Measurements from ENCODE around the gene CMTM7. TPM values are rescaled to one million over a fixed set of nuclear protein-coding genes. Genes with fewer than 3 reads are reported as not detected.

The CMTM7 gene
- total RNA-seq, 1 donor, result 8.2 TPM

DNA sequence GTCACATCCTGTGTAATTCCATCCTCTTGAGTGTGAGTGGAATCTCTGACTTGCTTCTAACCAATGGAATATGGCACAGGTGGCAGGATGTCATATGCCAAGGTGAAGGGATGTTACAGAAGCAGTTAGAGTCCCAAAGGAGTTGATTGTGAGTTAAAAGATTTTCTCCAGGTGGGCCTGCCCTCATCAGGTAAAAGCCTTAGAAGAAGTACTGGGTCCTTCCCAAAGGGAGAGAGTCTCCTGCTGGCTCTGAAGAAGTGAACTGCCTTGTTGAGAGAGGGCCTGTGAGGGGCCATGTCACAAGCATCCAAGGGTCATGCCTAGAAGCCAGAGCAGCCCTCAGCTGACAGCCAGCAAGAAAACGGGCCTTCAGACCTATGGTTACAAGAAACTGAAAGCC lies 13.1 kb downstream of the CMTM7 start:
- H3K4me3 ChIP-seq (ENCODE audit: low read depth, low read length), result no peak overlapping the region
- no peak for DNase-seq (ENCODE audit: low read depth)
- TF ChIP-seq, protein P1, sequence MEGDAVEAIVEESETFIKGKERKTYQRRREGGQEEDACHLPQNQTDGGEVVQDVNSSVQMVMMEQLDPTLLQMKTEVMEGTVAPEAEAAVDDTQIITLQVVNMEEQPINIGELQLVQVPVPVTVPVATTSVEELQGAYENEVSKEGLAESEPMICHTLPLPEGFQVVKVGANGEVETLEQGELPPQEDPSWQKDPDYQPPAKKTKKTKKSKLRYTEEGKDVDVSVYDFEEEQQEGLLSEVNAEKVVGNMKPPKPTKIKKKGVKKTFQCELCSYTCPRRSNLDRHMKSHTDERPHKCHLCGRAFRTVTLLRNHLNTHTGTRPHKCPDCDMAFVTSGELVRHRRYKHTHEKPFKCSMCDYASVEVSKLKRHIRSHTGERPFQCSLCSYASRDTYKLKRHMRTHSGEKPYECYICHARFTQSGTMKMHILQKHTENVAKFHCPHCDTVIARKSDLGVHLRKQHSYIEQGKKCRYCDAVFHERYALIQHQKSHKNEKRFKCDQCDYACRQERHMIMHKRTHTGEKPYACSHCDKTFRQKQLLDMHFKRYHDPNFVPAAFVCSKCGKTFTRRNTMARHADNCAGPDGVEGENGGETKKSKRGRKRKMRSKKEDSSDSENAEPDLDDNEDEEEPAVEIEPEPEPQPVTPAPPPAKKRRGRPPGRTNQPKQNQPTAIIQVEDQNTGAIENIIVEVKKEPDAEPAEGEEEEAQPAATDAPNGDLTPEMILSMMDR (IDR thresholded peaks at IDR 0.05; ENCODE audit: insufficient read depth, low read depth, low read length), result no peak

DNA sequence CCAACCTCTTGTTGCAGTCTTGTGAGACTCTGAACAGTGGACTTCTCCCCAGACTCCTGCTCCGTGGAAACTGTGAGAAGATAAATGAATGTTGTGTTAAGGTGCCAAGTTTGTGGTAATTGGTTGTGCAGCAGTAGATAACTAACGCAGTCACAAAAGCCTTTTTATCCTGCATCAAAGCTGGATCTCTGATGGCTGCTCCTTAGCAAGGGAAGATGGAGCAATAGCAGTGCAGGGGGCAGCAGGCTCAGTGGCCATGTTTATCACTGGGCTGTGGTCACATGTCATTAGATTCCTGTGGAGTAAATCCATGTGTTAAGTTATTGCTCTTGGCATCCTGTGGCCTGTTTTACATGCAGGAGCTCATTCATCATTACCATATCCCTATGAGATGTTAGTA lies 13.5 kb downstream of the CMTM7 start:
- TF ChIP-seq, protein P1 (IDR thresholded peaks at IDR 0.05; ENCODE audit: insufficient read depth, low read depth, low read length), result no peak
- H3K4me3 ChIP-seq (ENCODE audit: low read depth, low read length), result no peak overlapping the region
- DNase-seq (ENCODE audit: low read depth), result peak; percentile 65

DNA sequence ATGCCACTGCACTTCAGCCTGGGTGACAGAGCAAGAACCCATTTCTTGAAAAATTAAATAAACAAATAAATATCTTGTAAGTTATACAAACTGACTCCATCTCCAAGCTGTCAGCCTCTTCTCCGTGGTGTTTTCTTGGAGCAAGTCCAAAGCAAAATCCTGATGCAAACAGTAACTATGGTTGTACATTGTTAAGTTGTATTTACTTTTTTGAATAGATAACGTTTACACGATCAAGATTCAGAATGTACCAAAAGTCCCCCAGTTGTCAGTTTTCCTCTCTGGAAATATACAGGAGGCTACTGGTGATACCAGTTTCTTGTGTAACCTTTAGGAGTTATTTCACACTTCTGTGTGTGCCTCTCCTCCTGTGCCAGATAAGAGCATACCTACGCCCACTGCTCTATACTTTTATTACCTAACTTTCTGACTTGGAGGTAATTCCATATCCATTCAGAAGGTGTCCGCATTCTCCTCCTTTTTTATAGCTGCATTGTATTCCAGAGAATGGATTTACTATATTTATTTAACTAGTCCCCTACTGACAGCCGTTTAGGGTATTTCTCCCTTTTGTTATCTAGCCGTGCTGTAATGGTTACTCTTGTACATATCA lies 14.2 kb downstream of the CMTM7 start:
- H3K4me3 ChIP-seq (ENCODE audit: low read depth, low read length), result no peak overlapping the region
- DNase-seq (ENCODE audit: low read depth), result no peak
- TF ChIP-seq, protein P1 (IDR thresholded peaks at IDR 0.05; ENCODE audit: insufficient read depth, low read depth, low read length), result no peak

DNA sequence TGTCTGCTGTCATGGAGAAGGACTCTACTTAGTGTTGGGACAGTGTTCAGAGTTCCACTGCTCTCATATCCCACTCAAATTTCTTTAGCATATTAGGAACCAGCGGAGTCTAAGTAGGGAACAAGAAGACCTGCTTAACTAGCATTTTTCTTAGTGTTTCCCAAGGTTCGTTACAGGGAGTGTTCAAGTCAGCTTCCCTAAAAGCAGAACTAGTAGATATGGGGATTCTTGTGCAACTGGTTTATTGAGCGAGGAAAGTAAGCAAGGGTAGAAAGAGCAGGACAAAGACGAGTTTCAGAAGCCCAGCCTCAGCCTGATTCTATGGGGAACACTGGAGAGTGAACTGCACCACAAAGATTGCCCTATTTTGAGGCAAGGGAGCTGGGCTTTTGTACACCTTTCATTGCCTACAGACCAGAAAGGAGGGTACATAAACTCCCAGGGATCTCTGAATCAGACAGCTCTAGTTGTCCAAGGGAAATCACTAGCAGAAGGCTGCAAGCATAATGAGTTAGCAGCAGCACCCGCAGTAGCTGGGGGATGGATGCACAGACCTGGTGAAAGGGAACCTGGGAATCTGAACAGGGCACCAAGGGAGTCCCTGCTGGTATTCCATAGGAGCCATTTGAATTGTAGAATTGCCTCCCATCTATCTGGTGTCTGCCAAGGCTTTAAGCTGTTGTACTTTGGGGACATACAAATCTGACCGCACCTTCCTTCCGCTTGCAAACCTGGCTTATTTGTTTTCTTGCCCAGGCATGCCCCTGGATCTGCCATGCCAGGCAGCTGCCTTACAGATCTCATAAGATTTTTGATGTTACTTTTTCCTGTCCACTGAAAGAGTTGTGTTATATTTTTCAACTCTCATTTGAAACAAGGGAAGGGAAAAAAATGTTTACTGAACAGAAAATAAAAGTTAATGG lies 15.1 kb downstream of the CMTM7 start:
- H3K4me3 ChIP-seq (ENCODE audit: low read depth, low read length), result no peak overlapping the region
- DNase-seq (ENCODE audit: low read depth), result no peak
- TF ChIP-seq, protein P1 (IDR thresholded peaks at IDR 0.05; ENCODE audit: insufficient read depth, low read depth, low read length), result no peak

DNA sequence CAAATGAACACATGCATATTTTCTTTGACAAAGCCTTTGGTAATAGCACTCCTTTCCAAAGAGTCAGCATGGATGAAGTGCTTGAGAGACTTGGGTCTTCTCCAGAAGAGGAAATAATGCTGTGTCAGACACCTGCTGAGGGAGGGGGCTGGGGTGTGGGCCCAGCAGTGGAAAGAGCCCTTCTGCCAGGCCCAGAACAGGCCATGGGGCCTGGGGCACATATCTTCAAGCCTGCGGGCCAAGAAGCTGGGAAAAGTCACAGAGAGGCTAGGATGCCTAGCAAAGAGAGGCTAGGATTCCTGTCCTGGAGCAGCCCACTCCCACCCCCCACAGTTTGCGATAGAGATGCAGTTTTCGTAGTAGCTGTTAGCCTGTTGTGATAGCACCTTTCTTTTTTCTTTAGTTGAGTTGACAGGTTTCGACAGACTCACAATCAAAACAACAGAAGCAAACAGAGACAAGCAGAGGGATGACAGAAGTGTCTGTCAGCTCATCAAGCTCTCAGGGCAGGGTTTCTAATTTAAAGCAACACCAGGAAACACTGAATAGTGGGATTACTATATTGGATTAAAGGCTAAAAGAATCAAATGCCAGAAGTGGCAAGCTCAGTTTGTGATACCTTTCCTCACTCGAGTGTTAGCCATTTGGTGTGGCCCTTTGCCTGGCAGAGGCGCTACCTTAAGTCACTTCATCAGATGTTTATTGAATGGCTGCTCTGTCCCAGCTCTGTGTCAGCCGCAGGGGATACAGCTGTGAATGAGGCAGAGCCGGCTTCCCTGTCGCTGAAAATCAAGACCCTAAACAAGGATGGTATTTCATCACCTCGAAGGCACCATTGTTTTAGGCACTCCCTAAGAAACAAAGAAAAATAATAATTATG lies 19.0 kb downstream of the CMTM7 start:
- no peak overlapping the region for H3K4me3 ChIP-seq (ENCODE audit: low read depth, low read length)
- DNase-seq (ENCODE audit: low read depth), result no peak
- TF ChIP-seq, protein P1 (IDR thresholded peaks at IDR 0.05; ENCODE audit: insufficient read depth, low read depth, low read length), result no peak

DNA sequence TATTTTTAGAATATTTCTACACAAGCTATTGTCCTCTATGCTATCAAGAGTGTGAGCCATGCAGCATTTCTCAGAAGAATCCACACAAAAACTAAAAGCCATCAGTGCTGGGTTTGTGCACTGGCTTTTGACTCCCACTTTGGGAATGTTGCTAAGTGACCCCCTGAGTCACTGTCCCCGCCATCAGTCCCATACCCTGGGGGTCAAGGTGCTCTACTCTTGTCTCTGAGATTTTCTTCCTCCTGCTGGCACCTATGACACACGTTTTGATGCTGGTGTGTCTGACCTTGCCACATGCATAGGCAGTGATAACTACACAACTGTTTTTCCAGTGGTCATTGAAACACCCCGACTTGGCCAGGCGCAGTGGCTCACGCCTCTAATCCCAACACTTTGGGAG lies 19.8 kb downstream of the CMTM7 start:
- TF ChIP-seq, protein P1 (IDR thresholded peaks at IDR 0.05; ENCODE audit: insufficient read depth, low read depth, low read length), result no peak
- H3K4me3 ChIP-seq (ENCODE audit: low read depth, low read length), result no peak overlapping the region
- no peak for DNase-seq (ENCODE audit: low read depth)

All from fibroblast of villous mesenchyme (primary cell).